Psoas muscle (tissue), 8 donors: ENCODE measurements around the gene ANGPT4. TPM values are rescaled to one million over a fixed set of nuclear protein-coding genes. Genes with fewer than 3 reads are reported as not detected.
"Not testable (repeated sequence)": the region's sequence is repeated elsewhere in the genome, so short reads cannot be mapped to it uniquely, and the experiment has no call there.

Experiments
- ATAC-seq, 4 donors: fragments of 200-7000 bp; cut with Tn5 transposase; one replicate each; pipeline ENCODE4 v1.9.1; 2020; ENCODE audit warnings: moderate library complexity in 3 of 4, mild to moderate bottlenecking in 2 of 4
- DNase-seq, 2 donors: peaks; one replicate each; pipeline ENCODE4 v3.0.0-alpha.2; 2020
- H3K27ac ChIP-seq: fragments of 200-600 bp; one replicate; pipeline ENCODE4 v1.8.0; 2022
- H3K27me3 ChIP-seq, 3 donors: fragments of 200-600 bp in 1 of 3; one replicate each; pipeline versions ENCODE4 v1.6.1 to v1.8.0; 2013 to 2022; ENCODE audit warnings: low read length in 2 of 3, mild to moderate bottlenecking in 2 of 3, moderate library complexity in 1 of 3; ENCODE audit not compliant: insufficient read depth in 3 of 3
- H3K36me3 ChIP-seq, 2 donors: fragments of 200-600 bp in 1 of 2; one replicate each; pipeline versions ENCODE4 v1.6.1 to v1.8.0; 2013 to 2022; ENCODE audit warnings: low read depth in 1 of 2, mild to moderate bottlenecking in 1 of 2, moderate library complexity in 1 of 2; ENCODE audit not compliant: insufficient read depth in 1 of 2
- H3K4me1 ChIP-seq: fragments of 200-600 bp; one replicate; pipeline ENCODE4 v1.8.0; 2022
- H3K4me3 ChIP-seq: fragments of 200-600 bp; one replicate; pipeline ENCODE4 v1.8.0; 2022; ENCODE audit warnings: mild to moderate bottlenecking
- H3K9me3 ChIP-seq: fragments of 200-600 bp; one replicate; pipeline ENCODE4 v1.8.0; 2022
- CTCF ChIP-seq: fragments of 200-600 bp; IDR thresholded peaks from one replicate; pipeline ENCODE4 v1.8.0; 2022; ENCODE audit warnings: antibody characterized with exemption
- WGBS, 3 donors: extraction: QIAGEN DNeasy Blood & Tissue Kit; methylation state at CpG; one replicate each; pipeline versions ENCODE4 v1.1.6 to v1.1.7; 2013; 5-methylcytosine and 5-hydroxymethylcytosine counted together
- intact Hi-C, 2 donors: fragments of 100-400 bp; cut with DNase I; formaldehyde crosslinking; loops; one replicate each; pipeline versions ENCODE4 v1.11.0 to v1.14.2; 2022
- polyA plus RNA-seq, 3 donors: library from polyadenylated mRNA; stranded (reverse); fragments of 200-250 nt; gene quantifications; one replicate each; pipeline ENCODE4 v1.2.3, GENCODE V29; 2013
- total RNA-seq, 4 donors: library from RNA; stranded (reverse); fragmentation: NEBNext Ultra II Directional in 2 of 4; extraction: Animal tissue kit (Norgen Biotek cat#: 25700) in 2 of 4; gene quantifications; one replicate each; pipeline versions ENCODE4 v1.2.1 to v1.2.4, GENCODE V29; 2021 to 2023
- donor health status: healthy with polysubstance abuse.
- donor health status: DM: no; HTN: no; CAD: no; lungs with moderate emphysema.
- donor health status: Bipolar disorder and iron deficiency.
- donor health status: healthy.
- donor health status: DM: yes; HTN: yes; CAD: no.
- donor health status: DM: no; HTN: no; CAD: no.
- donor health status: DM: no; HTN: no; CAD: no.
- donor health status: DM: yes; HTN: yes; CAD: no.

Gene ANGPT4
- total and polyA plus RNA-seq, 7 donors = 0.03 to 0.14 (median 0.06) TPM; not detected in 2

GRCh38 chr20:904039-904545, 12.0 kb downstream of the ANGPT4 start:
- no peak overlapping the region for H3K27ac ChIP-seq
- intact Hi-C loops = no loop called here
- no peaks in the 10 kb centered on the region for H3K4me1 ChIP-seq
- H3K36me3 ChIP-seq = no peaks in the 10 kb centered on the region
- DNase-seq (no peak), ATAC-seq (no peak)
- no peak for TF ChIP-seq CTCF
- no peak overlapping the region for H3K4me3 ChIP-seq
- H3K27me3 ChIP-seq = no peaks in the 10 kb centered on the region
- no peaks in the 10 kb centered on the region for H3K9me3 ChIP-seq
- 63 to 83% (median 75%) methylated on average over 2 of the region's 2 CpGs for WGBS, 3 donors

GRCh38 chr20:897436-897835, 18.7 kb downstream of the ANGPT4 start:
- ATAC-seq, intact Hi-C loops, H3K9me3 ChIP-seq, DNase-seq, H3K4me3 ChIP-seq, H3K27ac ChIP-seq, H3K4me1 ChIP-seq, H3K27me3 ChIP-seq, H3K36me3 ChIP-seq: not testable (repeated sequence)
- 61 to 77% (median 65%) methylated on average over 6 of the region's 6 CpGs for WGBS, 3 donors

GRCh38 chr20:896501-897025, 19.6 kb downstream of the ANGPT4 start:
- Histone ChIP-seq H3K4me1 (no peaks in the 10 kb centered on the region), H3K27me3 (no peaks in the 10 kb centered on the region), H3K4me3 (no peak overlapping the region), H3K9me3 (no peaks in the 10 kb centered on the region), H3K36me3 (no peaks in the 10 kb centered on the region), H3K27ac (no peak overlapping the region)
- TF ChIP-seq CTCF = no peak
- ATAC-seq (no peak), DNase-seq (no peak)
- intact Hi-C loops = no loop called here
- 86 to 91% (median 88%) methylated on average over 6 of the region's 6 CpGs for WGBS, 3 donors

GRCh38 chr20:892371-892770, 23.8 kb downstream of the ANGPT4 start:
- peaks cover 14% of the 10 kb centered on the region for H3K4me1 ChIP-seq
- intact Hi-C loops, H3K27me3 ChIP-seq, H3K27ac ChIP-seq, H3K36me3 ChIP-seq, H3K9me3 ChIP-seq, H3K4me3 ChIP-seq, ATAC-seq, DNase-seq: not testable (repeated sequence)
- 67 to 90% (median 69%) methylated on average over 5 of the region's 5 CpGs for WGBS, 3 donors

- TF ChIP-seq CTCF = no peak
- intact Hi-C loops = no loop called here
These were observed 24.4 kb downstream of the ANGPT4 start for GRCh38 chr20:891706-892080.

More at GRCh38 chr20:891706-892080, 24.4 kb downstream of the ANGPT4 start:
- Histone ChIP-seq H3K9me3 (no peaks in the 10 kb centered on the region), H3K4me3 (no peak overlapping the region), H3K36me3 (no peaks in the 10 kb centered on the region), H3K4me1 (peaks cover 14% of the 10 kb centered on the region), H3K27ac (no peak overlapping the region), H3K27me3 (no peaks in the 10 kb centered on the region)
- DNase-seq = no peak
- WGBS, 3 donors = 58 to 76% (median 68%) methylated on average over 4 of the region's 4 CpGs
- ATAC-seq = no peak
